AG04450 (cell line): ENCODE measurements around the gene MAB21L3. TPM values are rescaled to one million over a fixed set of nuclear protein-coding genes. Genes with fewer than 3 reads are reported as not detected.

ENCODE experiments used
- CTCF ChIA-PET: fragments of 300-600, 350-600 bp; formaldehyde crosslinking; extraction: SDS; loops from one replicate; lab custom pipeline; 2022; ENCODE audit warnings: antibody characterized with exemption, inconsistent platforms; lab: Charles Lee
- POLR2A ChIA-PET: fragments of 350-600 bp; formaldehyde crosslinking; extraction: SDS; loops from one replicate; lab custom pipeline; 2021; ENCODE audit warnings: antibody characterized with exemption, inconsistent platforms; lab: Yijun Ruan, JAX
- DNase-seq: peaks from one replicate; pipeline ENCODE4 v3.0.0-alpha.2; 2011; ENCODE audit warnings: low read depth, low spot score
- H3K27ac ChIP-seq: one replicate; pipeline ENCODE4 v1.5.1; 2012; ENCODE audit warnings: low read depth, low read length, control low read depth
- H3K27me3 ChIP-seq: one replicate; pipeline ENCODE4 v1.6.0; 2012; ENCODE audit warnings: low read length; ENCODE audit not compliant: control insufficient read depth, insufficient read depth
- H3K4me3 ChIP-seq: 2 replicates; pipeline ENCODE4 v1.5.1; 2011; ENCODE audit warnings: mild to moderate bottlenecking, low read depth, low read length, control low read depth
- H3K9me3 ChIP-seq: 2 replicates; pipeline ENCODE4 v1.5.1; 2012; ENCODE audit warnings: low read length; ENCODE audit not compliant: control insufficient read depth, insufficient read depth
- CTCF ChIP-seq: IDR thresholded peaks from 2 replicates; pipeline ENCODE4 v1.5.1; 2011; ENCODE audit warnings: low read depth, low read length, control low read depth, inconsistent platforms
- polyA plus RNA-seq: library from polyadenylated mRNA; depleted of rRNA; stranded (reverse); fragments of >200 nt; gene quantifications from 2 replicates; pipeline ENCODE4 v1.2.3, GENCODE V29; 2011

Gene MAB21L3
- polyA plus RNA-seq, 1 experiment = not detected

GRCh38 chr1:116164604-116165368, 53.6 kb downstream of the MAB21L3 start:
- TF ChIP-seq CTCF = no peak
- ChIA-PET CTCF (interaction anchor here (1.3 to 1.5 kb wide), 2 partner anchors 23 to 321 kb away, joined by 3 to 4 read pairs; no protein-coding TSS in a partner anchor), POLR2A (no interaction called here)
- Histone ChIP-seq H3K27me3 (peaks cover 14% of the 10 kb centered on the region), H3K9me3 (no peaks in the 10 kb centered on the region), H3K27ac (no peak overlapping the region), H3K4me3 (no peak overlapping the region)
- DNase-seq = no peak

DNA sequence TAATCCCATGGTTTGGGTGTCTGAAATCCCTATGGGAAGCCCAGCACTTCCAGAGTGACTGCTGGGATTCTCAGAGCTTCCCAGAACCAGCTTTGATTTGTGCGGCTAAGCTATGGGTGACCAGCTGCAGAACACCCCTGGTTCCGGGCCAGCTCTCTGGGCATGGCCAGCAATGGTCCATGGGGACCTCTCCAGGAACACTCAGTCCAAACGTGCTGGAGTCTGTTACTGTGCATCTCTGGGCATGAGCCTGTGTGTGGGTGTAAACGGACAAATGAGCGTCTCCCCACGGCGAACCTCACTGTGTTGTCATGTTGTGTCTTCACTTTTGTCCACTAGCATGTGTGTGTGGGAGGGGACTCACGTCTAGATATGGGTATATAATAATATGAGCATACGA, 54.4 kb downstream of the MAB21L3 start:
- POLR2A ChIA-PET = no interaction called here
- Histone ChIP-seq H3K9me3 (no peaks in the 10 kb centered on the region), H3K4me3 (no peak overlapping the region), H3K27me3 (peaks cover 14% of the 10 kb centered on the region), H3K27ac (no peak overlapping the region)
- DNase-seq = no peak
- no peak for TF ChIP-seq CTCF
- CTCF ChIA-PET = interaction anchor here (1.5 kb wide), 1 partner anchor 22 kb away, joined by 4 read pairs; no protein-coding TSS in a partner anchor

DNA sequence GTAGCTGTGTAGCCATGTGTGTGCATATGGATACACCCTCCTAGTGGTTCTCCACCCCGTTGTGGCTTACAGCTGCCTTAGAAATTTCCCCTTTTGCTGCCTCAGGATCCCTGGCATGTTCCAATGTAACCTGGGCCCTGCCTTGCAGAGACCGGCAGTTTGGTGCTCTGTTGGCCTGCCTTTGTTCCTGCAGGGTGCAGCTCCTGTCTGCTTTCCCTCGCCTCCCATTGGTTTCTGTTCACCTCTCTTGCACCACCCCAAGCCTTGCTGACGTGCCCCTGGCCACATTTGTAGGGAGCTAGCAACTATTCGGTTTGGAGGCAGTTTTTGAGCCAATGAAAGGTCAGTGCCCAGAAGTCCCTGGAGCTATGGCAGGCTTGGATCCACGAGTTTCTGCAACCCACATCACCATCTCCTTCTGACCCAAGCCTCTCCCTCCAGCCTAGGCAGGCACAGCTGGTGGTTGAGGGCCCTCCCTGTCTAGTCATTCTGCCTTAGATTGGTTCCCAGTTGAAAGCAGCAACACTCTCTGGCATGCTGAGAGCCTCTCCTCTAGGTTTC, 54.9 kb downstream of the MAB21L3 start:
- ChIA-PET POLR2A (no interaction called here), CTCF (interaction anchor here (0.8 kb wide), 1 partner anchor 332 kb away, joined by 3 read pairs; no protein-coding TSS in a partner anchor)
- Histone ChIP-seq H3K27me3 (peaks cover 14% of the 10 kb centered on the region), H3K9me3 (no peaks in the 10 kb centered on the region), H3K4me3 (no peak overlapping the region), H3K27ac (no peak overlapping the region)
- no peak for TF ChIP-seq CTCF
- no peak for DNase-seq

DNA sequence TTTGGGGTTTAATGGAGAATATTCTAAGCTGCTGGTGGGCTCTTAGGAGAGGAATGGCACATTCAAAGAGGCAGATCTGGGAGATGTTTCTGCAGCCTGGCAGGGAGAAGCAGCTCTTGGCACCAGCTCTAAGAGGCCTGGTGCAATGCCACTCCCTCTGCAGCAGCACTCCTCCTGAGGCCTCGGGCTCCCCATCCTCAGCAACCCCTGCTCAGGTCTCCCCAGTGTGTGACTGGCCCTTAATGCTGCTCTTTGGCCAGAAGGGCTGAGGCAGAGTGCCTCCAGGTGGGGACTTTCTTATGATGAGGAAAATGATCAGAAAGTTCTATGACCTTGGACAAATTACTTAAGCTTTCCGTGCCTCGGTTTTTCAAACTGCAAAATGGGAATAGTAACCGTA, 55.5 kb downstream of the MAB21L3 start:
- CTCF ChIA-PET = interaction anchor here (0.8 kb wide), 1 partner anchor 332 kb away, joined by 3 read pairs; no protein-coding TSS in a partner anchor

More for the DNA sequence above, 55.5 kb downstream of the MAB21L3 start:
- POLR2A ChIA-PET = no interaction called here
- no peak for TF ChIP-seq CTCF
- no peak for DNase-seq
- Histone ChIP-seq H3K27ac (no peak overlapping the region), H3K4me3 (no peak overlapping the region), H3K27me3 (peaks cover 14% of the 10 kb centered on the region), H3K9me3 (no peaks in the 10 kb centered on the region)
